Smooth muscle cell (in vitro differentiated cells): ENCODE data around the gene LSM2. TPM values are rescaled to one million over a fixed set of nuclear protein-coding genes. Genes with fewer than 3 reads are reported as not detected.
"Not testable (repeated sequence)": the region's sequence is repeated elsewhere in the genome, so short reads cannot be mapped to it uniquely, and the experiment has no call there.

ENCODE experiments used
- DNase-seq: peaks from one replicate; lab custom pipeline; 2025; ENCODE audit not compliant: unreplicated experiment; lab: John Stamatoyannopoulos, UW
- H2AFZ ChIP-seq: fragments of 200-600 bp; sonication (generic); 2 replicates; pipeline ENCODE4 v1.6.0; 2016; ENCODE audit warnings: antibody characterized with exemption, low read depth, mild to moderate bottlenecking
- H3F3A ChIP-seq: fragments of 200-600 bp; sonication (generic); 2 replicates; pipeline ENCODE4 v1.6.0; 2017; ENCODE audit warnings: antibody characterized with exemption, low read depth
- H3K27ac ChIP-seq: fragments of 200-600 bp; sonication (generic); 2 replicates; pipeline ENCODE4 v1.5.1; 2016; ENCODE audit warnings: low read depth, mild to moderate bottlenecking
- H3K27me3 ChIP-seq: fragments of 200-600 bp; sonication (generic); 2 replicates; pipeline ENCODE4 v1.6.1; 2016; ENCODE audit warnings: low read depth, mild to moderate bottlenecking
- H3K36me3 ChIP-seq: fragments of 200-600 bp; sonication (generic); 2 replicates; pipeline ENCODE4 v1.5.1; 2016; ENCODE audit warnings: low read depth
- H3K4me1 ChIP-seq: fragments of 200-600 bp; sonication (generic); 2 replicates; pipeline ENCODE4 v1.5.1; 2016; ENCODE audit warnings: low read depth
- H3K4me2 ChIP-seq: fragments of 200-600 bp; sonication (generic); 2 replicates; pipeline ENCODE4 v1.6.0; 2016; ENCODE audit warnings: mild to moderate bottlenecking
- H3K4me3 ChIP-seq: fragments of 200-600 bp; sonication (generic); 2 replicates; pipeline ENCODE4 v1.5.1; 2016; ENCODE audit warnings: mild to moderate bottlenecking
- H3K79me2 ChIP-seq: fragments of 200-600 bp; sonication (generic); 2 replicates; pipeline ENCODE4 v1.6.0; 2016; ENCODE audit warnings: low read depth, mild to moderate bottlenecking
- H3K9ac ChIP-seq: fragments of 200-600 bp; sonication (generic); 2 replicates; pipeline ENCODE4 v1.6.0; 2016; ENCODE audit warnings: low read depth
- H3K9me3 ChIP-seq: fragments of 200-600 bp; sonication (generic); replicated peaks from 2 replicates; pipeline ENCODE4 v1.5.1; 2016; ENCODE audit warnings: low read depth
- H4K20me1 ChIP-seq: fragments of 200-600 bp; sonication (generic); 2 replicates; pipeline ENCODE4 v1.6.0; 2016; ENCODE audit warnings: low read depth
- CTCF ChIP-seq: fragments of 200-600 bp; sonication (generic); IDR thresholded peaks from 2 replicates; pipeline ENCODE4 v1.5.1; 2017; ENCODE audit warnings: borderline replicate concordance, mild to moderate bottlenecking, antibody characterized with exemption; ENCODE audit not compliant: insufficient read depth, poor library complexity, severe bottlenecking
- WGBS: methylation state at CpG from one replicate; pipeline ENCODE4 v1.1.7; 2016; ENCODE audit warnings: low lambda C conversion rate; 5-methylcytosine and 5-hydroxymethylcytosine counted together
- polyA plus RNA-seq: library from polyadenylated mRNA; unstranded; fragments of >200 nt; fragmentation: Nextera tagmentation; extraction: Ambion mirVana; gene quantifications from 2 replicates; pipeline ENCODE4 v1.2.1, GENCODE V29; 2016
- total RNA-seq: library from RNA; depleted of rRNA; stranded (reverse); fragments of >200 nt; gene quantifications from 2 replicates; pipeline ENCODE4 v1.2.3, GENCODE V29; 2014

Gene LSM2
- total and polyA plus RNA-seq, 2 experiments from 2014 or later, result 81.6 to 91.2 TPM

- peaks cover 14% of the 10 kb centered on the region for H3K79me2 ChIP-seq
- H3K4me1 ChIP-seq, result peaks cover 18% of the 10 kb centered on the region
- no peaks in the 10 kb centered on the region for H3K36me3 ChIP-seq
- TF ChIP-seq CTCF, result no peak
- 5% methylated on average over 39 of the region's 39 CpGs for WGBS
- H3K27ac ChIP-seq, result peak overlapping the region; percentile 83
- H3K4me2 ChIP-seq, result peak overlapping the region; percentile 86
- peak; percentile 28 for DNase-seq
- H4K20me1 ChIP-seq, result peaks cover 4% of the 10 kb centered on the region
- peaks cover 17% of the 10 kb centered on the region for H3F3A ChIP-seq
- H3K9ac ChIP-seq, result peak overlapping the region; percentile 82
- H3K4me3 ChIP-seq, result peak overlapping the region; percentile 64
- no peaks in the 10 kb centered on the region for H3K27me3 ChIP-seq
- peak overlapping the region; percentile 62 for H2AFZ ChIP-seq
- H3K9me3 ChIP-seq, result no peaks in the 10 kb centered on the region
These were observed 14.7 kb upstream of the LSM2 start for GRCh38 chr6:31821301-31822035.

- Histone ChIP-seq H3K4me1 (peaks cover 13% of the 10 kb centered on the region), H3K4me2 (peak overlapping the region; percentile 86), H3K79me2 (peaks cover 14% of the 10 kb centered on the region)
- not testable (repeated sequence) for H2AFZ ChIP-seq, H3K36me3 ChIP-seq, H3K9ac ChIP-seq, H4K20me1 ChIP-seq, H3K4me3 ChIP-seq, H3F3A ChIP-seq, DNase-seq, H3K27me3 ChIP-seq, H3K27ac ChIP-seq, H3K9me3 ChIP-seq
- 95% methylated on average over 10 of the region's 10 CpGs for WGBS
These were observed 13.6 kb upstream of the LSM2 start for GRCh38 chr6:31820399-31820798.

DNA sequence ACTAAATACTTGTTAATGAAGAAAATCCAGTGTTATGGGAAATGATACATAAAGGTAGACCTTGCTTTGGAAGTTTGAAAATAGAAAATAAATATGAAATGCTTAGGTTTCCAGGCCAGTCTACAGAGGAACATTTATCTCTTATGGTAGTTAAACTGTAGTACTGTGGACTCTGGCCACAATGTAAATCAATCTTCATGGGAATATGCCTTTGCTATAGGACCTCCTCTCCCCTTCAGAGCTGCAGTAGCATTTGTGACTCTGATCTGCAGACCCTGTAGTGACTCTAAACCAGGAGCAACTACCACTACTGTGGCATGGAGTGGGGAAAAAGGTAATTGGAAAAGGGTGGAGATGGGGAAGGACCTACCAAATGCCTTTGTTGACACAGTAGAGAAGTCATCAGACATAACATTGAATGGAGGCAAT is 13.1 kb upstream of the LSM2 start:
- no peak overlapping the region for H3K4me3 ChIP-seq
- TF ChIP-seq CTCF, result no peak
- no peaks in the 10 kb centered on the region for H3K27me3 ChIP-seq
- peaks cover 13% of the 10 kb centered on the region for H3K4me1 ChIP-seq
- peaks cover 14% of the 10 kb centered on the region for H3K79me2 ChIP-seq
- no peak overlapping the region for H3K27ac ChIP-seq
- no peaks in the 10 kb centered on the region for H3K9me3 ChIP-seq
- no peak overlapping the region for H3K9ac ChIP-seq
- H3K36me3 ChIP-seq, result no peaks in the 10 kb centered on the region
- DNase-seq, result no peak
- H2AFZ ChIP-seq, result no peak overlapping the region
- peaks cover 4% of the 10 kb centered on the region for H4K20me1 ChIP-seq
- H3F3A ChIP-seq, result peaks cover 9% of the 10 kb centered on the region
- H3K4me2 ChIP-seq, result no peak overlapping the region

GRCh38 chr6:31817929-31818511 is 11.3 kb upstream of the LSM2 start:
- H3F3A ChIP-seq, result peaks cover 21% of the 10 kb centered on the region
- H3K27me3 ChIP-seq, H4K20me1 ChIP-seq, H3K36me3 ChIP-seq, H3K9ac ChIP-seq, DNase-seq, H3K27ac ChIP-seq, H3K9me3 ChIP-seq, H2AFZ ChIP-seq: not testable (repeated sequence)
- WGBS, result 88% methylated on average over 8 of the region's 8 CpGs
- H3K4me1 ChIP-seq, result peaks cover 24% of the 10 kb centered on the region
- peak overlapping the region; percentile 25 for H3K4me3 ChIP-seq
- peaks cover 14% of the 10 kb centered on the region for H3K79me2 ChIP-seq
- peak overlapping the region; percentile 79 for H3K4me2 ChIP-seq

- H3K27ac ChIP-seq, H3K9ac ChIP-seq, H3K27me3 ChIP-seq, H3K36me3 ChIP-seq, H4K20me1 ChIP-seq, H3K9me3 ChIP-seq, DNase-seq, H2AFZ ChIP-seq: not testable (repeated sequence)
- Histone ChIP-seq H3K79me2 (peaks cover 14% of the 10 kb centered on the region), H3K4me2 (peak overlapping the region; percentile 79), H3K4me1 (peaks cover 24% of the 10 kb centered on the region), H3F3A (peaks cover 22% of the 10 kb centered on the region), H3K4me3 (peak overlapping the region; percentile 25)
- WGBS, result 85% methylated on average over 13 of the region's 37 CpGs
These were observed 10.6 kb upstream of the LSM2 start for GRCh38 chr6:31817133-31817928.
